Measurements from ENCODE around the gene CNN3.
A peak's percentile ranks its signal among the peaks of the same experiment; 100 is the strongest.

CNN3 gene

GRCh38 chr1:94874423-94874822 is 52.5 kb downstream of the CNN3 start:
- CTCF ChIA-PET: no interaction called here

GRCh38 chr1:94873520-94874351 is 53.2 kb downstream of the CNN3 start:
- Mint-ChIP-seq H3K27me3 (peaks cover 27% of the 10 kb centered on the region), H3K9me3 (no peaks in the 10 kb centered on the region), H3K27ac (no peak overlapping the region), H3K36me3 (no peaks in the 10 kb centered on the region), H3K4me3 (no peak overlapping the region), H3K4me1 (peaks cover 15% of the 10 kb centered on the region)
- DNase-seq: no peak
- CTCF ChIA-PET: interaction anchor here (0.8 to 1.5 kb wide), 2 partner anchors 18 to 170 kb away, joined by 4 to 6 read pairs; no protein-coding TSS in a partner anchor

More at GRCh38 chr1:94874423-94874822, 52.5 kb downstream of the CNN3 start:
- Mint-ChIP-seq H3K9me3 (no peaks in the 10 kb centered on the region), H3K27me3 (peaks cover 24% of the 10 kb centered on the region), H3K36me3 (no peaks in the 10 kb centered on the region), H3K4me1 (peaks cover 15% of the 10 kb centered on the region), H3K27ac (no peak overlapping the region), H3K4me3 (no peak overlapping the region)
- no peak for DNase-seq

- no peaks in the 10 kb centered on the region for H3K9me3 Mint-ChIP-seq
- H3K4me1 Mint-ChIP-seq: peaks cover 15% of the 10 kb centered on the region
- peaks cover 27% of the 10 kb centered on the region for H3K27me3 Mint-ChIP-seq
- DNase-seq: no peak
- H3K27ac Mint-ChIP-seq: no peak overlapping the region
- no peaks in the 10 kb centered on the region for H3K36me3 Mint-ChIP-seq
- CTCF ChIA-PET: interaction anchor here (1.5 kb wide), 1 partner anchor 18 kb away, joined by 6 read pairs; no protein-coding TSS in a partner anchor
- H3K4me3 Mint-ChIP-seq: no peak overlapping the region
These were observed 54.0 kb downstream of the CNN3 start for GRCh38 chr1:94872771-94873495.

- Mint-ChIP-seq H3K36me3 (no peaks in the 10 kb centered on the region), H3K9me3 (no peaks in the 10 kb centered on the region), H3K27me3 (peaks cover 16% of the 10 kb centered on the region), H3K4me3 (no peak overlapping the region), H3K27ac (no peak overlapping the region), H3K4me1 (peaks cover 10% of the 10 kb centered on the region)
- no peak for DNase-seq
- CTCF ChIA-PET: interaction anchor here (3.8 kb wide), 1 partner anchor 16 kb away, joined by 14 read pairs; no protein-coding TSS in a partner anchor
These were observed 55.9 kb downstream of the CNN3 start for GRCh38 chr1:94871031-94871430.

- DNase-seq: no peak
- H3K4me1 Mint-ChIP-seq: no peaks in the 10 kb centered on the region
- peaks cover 9% of the 10 kb centered on the region for H3K27me3 Mint-ChIP-seq
- CTCF ChIA-PET: interaction anchor here (0.7 kb wide), 1 partner anchor 44 kb away, joined by 3 read pairs; no protein-coding TSS in a partner anchor
- no peaks in the 10 kb centered on the region for H3K9me3 Mint-ChIP-seq
- H3K4me3 Mint-ChIP-seq: no peak overlapping the region
- H3K36me3 Mint-ChIP-seq: no peaks in the 10 kb centered on the region
- no peak overlapping the region for H3K27ac Mint-ChIP-seq
These were observed 60.6 kb downstream of the CNN3 start for GRCh38 chr1:94866164-94866807.

- no peaks in the 10 kb centered on the region for H3K4me1 Mint-ChIP-seq
- H3K36me3 Mint-ChIP-seq: no peaks in the 10 kb centered on the region
- no peak overlapping the region for H3K27ac Mint-ChIP-seq
- DNase-seq: no peak
- H3K27me3 Mint-ChIP-seq: peaks cover 13% of the 10 kb centered on the region
- no peak overlapping the region for H3K4me3 Mint-ChIP-seq
- CTCF ChIA-PET: no interaction called here
- H3K9me3 Mint-ChIP-seq: no peaks in the 10 kb centered on the region
These were observed 61.5 kb downstream of the CNN3 start for GRCh38 chr1:94865360-94865759.

- H3K4me1 Mint-ChIP-seq: no peaks in the 10 kb centered on the region
- DNase-seq: no peak
- no peaks in the 10 kb centered on the region for H3K36me3 Mint-ChIP-seq
- H3K27ac Mint-ChIP-seq: no peak overlapping the region
- peaks cover 15% of the 10 kb centered on the region for H3K27me3 Mint-ChIP-seq
- CTCF ChIA-PET: interaction anchor here (3.3 kb wide), 1 partner anchor 11 kb away, joined by 20 read pairs; no protein-coding TSS in a partner anchor
- no peaks in the 10 kb centered on the region for H3K9me3 Mint-ChIP-seq
- H3K4me3 Mint-ChIP-seq: no peak overlapping the region
These were observed 62.1 kb downstream of the CNN3 start for GRCh38 chr1:94864821-94865220.

- H3K4me3 Mint-ChIP-seq: no peak overlapping the region
- no peak overlapping the region for H3K27ac Mint-ChIP-seq
- H3K9me3 Mint-ChIP-seq: no peaks in the 10 kb centered on the region
- DNase-seq: no peak
- CTCF ChIA-PET: interaction anchor here (0.7 to 3.3 kb wide), 2 partner anchors 10 to 618 kb away, joined by 3 to 20 read pairs; no protein-coding TSS in a partner anchor
- no peaks in the 10 kb centered on the region for H3K36me3 Mint-ChIP-seq
- H3K27me3 Mint-ChIP-seq: peaks cover 17% of the 10 kb centered on the region
- H3K4me1 Mint-ChIP-seq: no peaks in the 10 kb centered on the region
These were observed 63.0 kb downstream of the CNN3 start for GRCh38 chr1:94863919-94864318.

GRCh38 chr1:94863297-94863911 is 63.5 kb downstream of the CNN3 start:
- H3K36me3 Mint-ChIP-seq: no peaks in the 10 kb centered on the region
- CTCF ChIA-PET: interaction anchor here (0.7 to 3.3 kb wide), 3 partner anchors 9 to 618 kb away, joined by 3 to 20 read pairs (median 4); no protein-coding TSS in a partner anchor
- no peaks in the 10 kb centered on the region for H3K9me3 Mint-ChIP-seq
- H3K4me3 Mint-ChIP-seq: no peak overlapping the region
- H3K27me3 Mint-ChIP-seq: peaks cover 22% of the 10 kb centered on the region
- no peaks in the 10 kb centered on the region for H3K4me1 Mint-ChIP-seq
- DNase-seq: no peak
- peak overlapping the region; percentile 33 for H3K27ac Mint-ChIP-seq

GRCh38 chr1:94862718-94863117 is 64.2 kb downstream of the CNN3 start:
- CTCF ChIA-PET: interaction anchor here (1.0 to 3.3 kb wide), 2 partner anchors 9 to 181 kb away, joined by 4 to 20 read pairs; no protein-coding TSS in a partner anchor
- H3K27me3 Mint-ChIP-seq: peaks cover 24% of the 10 kb centered on the region
- H3K27ac Mint-ChIP-seq: no peak overlapping the region
- no peak overlapping the region for H3K4me3 Mint-ChIP-seq
- no peaks in the 10 kb centered on the region for H3K9me3 Mint-ChIP-seq
- no peaks in the 10 kb centered on the region for H3K36me3 Mint-ChIP-seq
- no peak for DNase-seq
- H3K4me1 Mint-ChIP-seq: no peaks in the 10 kb centered on the region

GRCh38 chr1:94859174-94859573 is 67.7 kb downstream of the CNN3 start:
- H3K27ac Mint-ChIP-seq: no peak overlapping the region
- no peaks in the 10 kb centered on the region for H3K36me3 Mint-ChIP-seq
- CTCF ChIA-PET: interaction anchor here (2.5 to 3.5 kb wide), 2 partner anchors 183 to 184 kb away, joined by 9 to 11 read pairs; no protein-coding TSS in a partner anchor
- H3K9me3 Mint-ChIP-seq: no peaks in the 10 kb centered on the region
- H3K4me3 Mint-ChIP-seq: no peak overlapping the region
- no peaks in the 10 kb centered on the region for H3K4me1 Mint-ChIP-seq
- no peak for DNase-seq
- peaks cover 19% of the 10 kb centered on the region for H3K27me3 Mint-ChIP-seq

GRCh38 chr1:94858276-94858675 is 68.6 kb downstream of the CNN3 start:
- DNase-seq: no peak
- no peaks in the 10 kb centered on the region for H3K4me1 Mint-ChIP-seq
- H3K27ac Mint-ChIP-seq: no peak overlapping the region
- H3K36me3 Mint-ChIP-seq: no peaks in the 10 kb centered on the region
- H3K27me3 Mint-ChIP-seq: peaks cover 19% of the 10 kb centered on the region
- H3K9me3 Mint-ChIP-seq: no peaks in the 10 kb centered on the region
- CTCF ChIA-PET: interaction anchor here (2.5 to 3.5 kb wide), 2 partner anchors 183 to 185 kb away, joined by 9 to 11 read pairs; no protein-coding TSS in a partner anchor
- H3K4me3 Mint-ChIP-seq: no peak overlapping the region

- H3K4me3 Mint-ChIP-seq: no peak overlapping the region
- no peaks in the 10 kb centered on the region for H3K9me3 Mint-ChIP-seq
- no peaks in the 10 kb centered on the region for H3K36me3 Mint-ChIP-seq
- no peak for DNase-seq
- CTCF ChIA-PET: interaction anchor here (0.9 to 8.6 kb wide), 5 partner anchors 28 to 377 kb away, joined by 3 to 138 read pairs (median 5); partner anchors contain the start of gene RWDD3
- H3K27ac Mint-ChIP-seq: no peak overlapping the region
- no peaks in the 10 kb centered on the region for H3K4me1 Mint-ChIP-seq
- H3K27me3 Mint-ChIP-seq: peaks cover 19% of the 10 kb centered on the region
These were observed 70.0 kb downstream of the CNN3 start for GRCh38 chr1:94856868-94857267.
